MCF 10A (cell line): ENCODE measurements around the gene HNRNPM. TPM values are rescaled to one million over a fixed set of nuclear protein-coding genes. Genes with fewer than 3 reads are reported as not detected.

ENCODE experiments used
- BruUV-seq: library from RNA; stranded (reverse); fragments of 400-500 nt; replicated peaks from 2 replicates; lab custom pipeline; 2021; lab: Mats Ljungman, UMichigan
- CTCF ChIA-PET: fragments of 300-600 bp; sonication (Branson Sonifier 250); formaldehyde crosslinking; extraction: SDS; loops from one replicate; lab custom pipeline; 2021; ENCODE audit warnings: antibody characterized with exemption, inconsistent platforms; lab: Yijun Ruan, JAX
- POLR2A ChIA-PET: fragments of 300-600, 350-650 bp; sonication (Branson Sonifier 250); formaldehyde crosslinking; extraction: SDS; loops from one replicate; lab custom pipeline; 2020; ENCODE audit warnings: antibody characterized with exemption, inconsistent platforms; lab: Yijun Ruan, JAX
- DNase-seq: peaks from one replicate; pipeline ENCODE4 v3.0.0-alpha.2; 2018; ENCODE audit not compliant: unreplicated experiment
- H3K27ac Mint-ChIP-seq: one replicate; pipeline ENCODE4 v1.8.0; 2022; ENCODE audit warnings: mild to moderate bottlenecking, low read depth, mixed read lengths; ENCODE audit not compliant: unreplicated experiment
- H3K27me3 Mint-ChIP-seq: one replicate; pipeline ENCODE4 v1.8.0; 2022; ENCODE audit warnings: mixed read lengths; ENCODE audit not compliant: insufficient read depth, unreplicated experiment
- H3K36me3 Mint-ChIP-seq: one replicate; pipeline ENCODE4 v1.8.0; 2022; ENCODE audit warnings: mild to moderate bottlenecking, moderate library complexity, mixed read lengths; ENCODE audit not compliant: insufficient read depth, unreplicated experiment
- H3K4me1 Mint-ChIP-seq: one replicate; pipeline ENCODE4 v1.8.0; 2022; ENCODE audit warnings: mixed read lengths; ENCODE audit not compliant: insufficient read depth, unreplicated experiment
- H3K4me3 Mint-ChIP-seq: one replicate; pipeline ENCODE4 v1.8.0; 2022; ENCODE audit warnings: mild to moderate bottlenecking, moderate library complexity, mixed read lengths; ENCODE audit not compliant: unreplicated experiment
- H3K9me3 Mint-ChIP-seq: one replicate; pipeline ENCODE4 v1.8.0; 2022; ENCODE audit warnings: mixed read lengths; ENCODE audit not compliant: unreplicated experiment
- intact Hi-C: fragments of 100-400 bp; cut with micrococcal nuclease; formaldehyde crosslinking; loops from 2 replicates; pipeline ENCODE4 v1.14.1; 2022
- total RNA-seq: library from RNA; stranded (reverse); gene quantifications from 2 replicates; pipeline ENCODE4 v1.2.3, GENCODE V29; 2022
- TF ChIP-seq, protein P1 (sequence below): fragments of 200-600 bp; IDR thresholded peaks from one replicate; pipeline ENCODE4 v1.8.0; 2022; ENCODE audit warnings: antibody characterized with exemption, mild to moderate bottlenecking; ENCODE audit not compliant: unreplicated experiment

HNRNPM gene
- total RNA-seq, 1 experiment from 2014 or later = 161 TPM

DNA sequence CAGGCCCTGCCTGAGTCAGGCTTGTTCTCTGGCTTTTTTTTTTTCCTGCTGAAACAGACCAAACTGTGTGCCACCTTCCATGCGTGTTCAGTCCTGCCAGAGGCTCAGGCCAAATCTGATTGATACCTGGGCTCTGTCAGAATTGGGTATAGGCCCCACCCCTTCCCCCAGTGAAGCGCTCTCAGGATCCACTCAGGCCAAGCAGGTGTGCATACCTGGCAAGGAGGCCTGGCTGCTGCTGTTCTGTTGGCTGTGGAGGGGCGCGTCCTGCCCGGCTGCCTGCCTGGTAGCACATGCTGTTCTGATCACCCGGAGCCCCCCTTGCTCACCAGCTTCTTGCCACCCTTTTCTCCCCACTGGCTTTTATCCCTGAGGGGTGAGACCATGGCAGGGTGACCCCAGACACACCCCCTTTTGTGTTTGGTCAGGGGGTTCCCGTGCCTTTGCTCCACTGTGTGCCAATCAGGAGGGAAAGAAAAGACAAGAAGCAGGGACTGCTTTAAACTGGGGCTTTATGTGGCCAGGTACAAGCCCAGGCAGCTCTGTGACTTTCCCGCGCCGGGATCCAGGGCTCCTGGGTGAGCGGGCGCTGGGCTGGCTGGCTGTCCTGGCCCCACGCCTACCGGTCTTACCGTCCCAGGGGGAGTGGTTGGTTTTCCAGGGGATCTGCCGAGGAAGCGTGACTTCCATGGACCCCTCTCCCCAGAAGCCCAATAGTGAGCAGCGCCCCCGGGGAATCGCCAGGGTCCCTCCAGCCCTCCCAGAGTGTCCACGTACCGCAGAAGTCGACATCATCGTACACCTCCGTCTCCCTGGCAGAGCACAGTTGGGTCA lies 45.0 kb downstream of the HNRNPM start:
- no peaks in the 10 kb centered on the region for H3K27me3 Mint-ChIP-seq
- TF ChIP-seq, protein P1, sequence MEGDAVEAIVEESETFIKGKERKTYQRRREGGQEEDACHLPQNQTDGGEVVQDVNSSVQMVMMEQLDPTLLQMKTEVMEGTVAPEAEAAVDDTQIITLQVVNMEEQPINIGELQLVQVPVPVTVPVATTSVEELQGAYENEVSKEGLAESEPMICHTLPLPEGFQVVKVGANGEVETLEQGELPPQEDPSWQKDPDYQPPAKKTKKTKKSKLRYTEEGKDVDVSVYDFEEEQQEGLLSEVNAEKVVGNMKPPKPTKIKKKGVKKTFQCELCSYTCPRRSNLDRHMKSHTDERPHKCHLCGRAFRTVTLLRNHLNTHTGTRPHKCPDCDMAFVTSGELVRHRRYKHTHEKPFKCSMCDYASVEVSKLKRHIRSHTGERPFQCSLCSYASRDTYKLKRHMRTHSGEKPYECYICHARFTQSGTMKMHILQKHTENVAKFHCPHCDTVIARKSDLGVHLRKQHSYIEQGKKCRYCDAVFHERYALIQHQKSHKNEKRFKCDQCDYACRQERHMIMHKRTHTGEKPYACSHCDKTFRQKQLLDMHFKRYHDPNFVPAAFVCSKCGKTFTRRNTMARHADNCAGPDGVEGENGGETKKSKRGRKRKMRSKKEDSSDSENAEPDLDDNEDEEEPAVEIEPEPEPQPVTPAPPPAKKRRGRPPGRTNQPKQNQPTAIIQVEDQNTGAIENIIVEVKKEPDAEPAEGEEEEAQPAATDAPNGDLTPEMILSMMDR = no peak
- peak overlapping the region; percentile 35 for H3K27ac Mint-ChIP-seq
- peaks cover 60% of the 10 kb centered on the region for H3K36me3 Mint-ChIP-seq
- intact Hi-C loops = no loop called here
- BruUV-seq = no TSS peak
- H3K9me3 Mint-ChIP-seq = no peaks in the 10 kb centered on the region
- DNase-seq = peak; percentile 41
- H3K4me1 Mint-ChIP-seq = peaks cover 3% of the 10 kb centered on the region
- CTCF ChIA-PET = interaction anchor here (1.3 kb wide), 1 partner anchor 135 kb away, joined by 3 read pairs; no protein-coding TSS in a partner anchor
- POLR2A ChIA-PET = interaction anchor here (2.1 kb wide), 1 partner anchor 44 kb away, joined by 9 read pairs; the partner anchor contains the start of gene HNRNPM
- no peak overlapping the region for H3K4me3 Mint-ChIP-seq

- intact Hi-C loops = no loop called here
- Mint-ChIP-seq H3K27ac (no peak overlapping the region), H3K4me3 (no peak overlapping the region), H3K36me3 (peaks cover 54% of the 10 kb centered on the region), H3K27me3 (no peaks in the 10 kb centered on the region), H3K9me3 (no peaks in the 10 kb centered on the region), H3K4me1 (peaks cover 5% of the 10 kb centered on the region)
- CTCF ChIA-PET = no interaction called here
- POLR2A ChIA-PET = no interaction called here
- no peak for DNase-seq
- BruUV-seq = no TSS peak
- TF ChIP-seq, protein P1 = no peak
Measured at GRCh38 chr19:8490395-8490760, 45.6 kb downstream of the HNRNPM start.

- CTCF ChIA-PET = interaction anchor here (0.6 to 3.4 kb wide), 3 partner anchors 15 to 102 kb away, joined by 3 to 11 read pairs (median 3); no protein-coding TSS in a partner anchor
- no TSS peak for BruUV-seq
- DNase-seq = no peak
- H3K4me3 Mint-ChIP-seq = no peak overlapping the region
- POLR2A ChIA-PET = no interaction called here
- intact Hi-C loops = no loop called here
- peaks cover 49% of the 10 kb centered on the region for H3K36me3 Mint-ChIP-seq
- TF ChIP-seq, protein P1 = no peak
- no peaks in the 10 kb centered on the region for H3K9me3 Mint-ChIP-seq
- no peak overlapping the region for H3K27ac Mint-ChIP-seq
- peaks cover 10% of the 10 kb centered on the region for H3K4me1 Mint-ChIP-seq
- no peaks in the 10 kb centered on the region for H3K27me3 Mint-ChIP-seq
Measured at GRCh38 chr19:8490873-8491272, 46.1 kb downstream of the HNRNPM start.

DNA sequence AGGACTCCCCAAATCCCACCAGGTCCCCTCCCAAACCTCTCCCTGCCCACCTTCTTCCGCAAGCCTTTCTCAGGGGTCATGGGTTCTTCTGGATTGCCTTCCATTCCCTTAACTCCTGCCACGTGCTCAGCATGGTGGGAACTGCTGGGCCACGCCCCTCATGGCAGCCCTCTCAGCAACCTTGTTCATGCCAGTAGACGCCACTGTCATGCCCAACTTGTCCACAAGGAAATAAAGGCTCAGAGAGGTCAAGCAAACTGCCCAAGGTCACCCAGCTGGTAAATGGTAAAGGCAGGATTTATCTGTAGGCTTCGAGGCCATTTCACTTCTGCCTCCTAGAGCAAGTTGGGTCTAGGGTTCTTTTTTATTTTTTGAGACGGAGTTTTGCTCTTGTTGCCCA lies 46.8 kb downstream of the HNRNPM start:
- no peak overlapping the region for H3K4me3 Mint-ChIP-seq
- H3K36me3 Mint-ChIP-seq = peaks cover 42% of the 10 kb centered on the region
- no peaks in the 10 kb centered on the region for H3K9me3 Mint-ChIP-seq
- BruUV-seq = no TSS peak
- ChIA-PET POLR2A (interaction anchor here (0.6 kb wide), 1 partner anchor 48 kb away, joined by 3 read pairs; no protein-coding TSS in a partner anchor), CTCF (interaction anchor here (0.9 to 3.4 kb wide), 2 partner anchors 14 to 42 kb away, joined by 3 to 11 read pairs; no protein-coding TSS in a partner anchor)
- intact Hi-C loops = no loop called here
- peaks cover 11% of the 10 kb centered on the region for H3K4me1 Mint-ChIP-seq
- no peak overlapping the region for H3K27ac Mint-ChIP-seq
- TF ChIP-seq, protein P1 = no peak
- H3K27me3 Mint-ChIP-seq = no peaks in the 10 kb centered on the region
- DNase-seq = no peak
